ENCODE results near the gene MBD2. TPM values are rescaled to one million over a fixed set of nuclear protein-coding genes. Genes with fewer than 3 reads are reported as not detected.
A peak's percentile ranks its signal among the peaks of the same experiment; 100 is the strongest.

Gene MBD2
- polyA plus RNA-seq, 1 donor (not counting 4 experiments of a cell fraction or from before 2014, with no cell fraction given): 212 TPM

DNA sequence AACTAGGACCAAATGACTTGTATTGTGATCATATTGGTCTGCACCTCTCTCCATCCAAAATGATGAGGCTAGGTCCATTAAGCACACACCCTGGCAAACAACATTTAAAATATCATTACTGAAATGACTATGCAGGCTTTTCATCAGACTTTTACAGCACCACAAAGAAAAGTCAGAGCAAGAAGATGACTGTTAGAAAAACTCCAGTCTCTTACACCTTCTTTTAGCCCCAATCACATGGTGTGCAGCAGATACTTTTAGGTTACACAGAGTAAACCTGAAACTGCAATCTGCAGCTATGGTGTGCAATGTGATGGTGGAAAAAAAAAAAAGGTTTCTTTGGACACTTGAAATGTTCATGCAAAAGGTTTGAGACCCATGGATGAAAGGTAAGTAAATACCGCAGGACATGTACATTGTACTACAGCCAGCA lies 39.5 kb upstream of the MBD2 start:
- Histone ChIP-seq H3K9me1 (ENCODE audit: control insufficient read depth, extremely low read depth, insufficient read depth, low read length) (no peaks in the 10 kb centered on the region), H3K27ac (ENCODE audit: control insufficient read depth, insufficient read depth, low read length) (no peak overlapping the region), H3K4me1 (ENCODE audit: control insufficient read depth, extremely low read depth, insufficient read depth, low read length) (peaks cover 7% of the 10 kb centered on the region), H3K4me2 (ENCODE audit: control insufficient read depth, extremely low read depth, insufficient read depth, low read depth, low read length) (peak overlapping the region; percentile 2), H3K9ac (ENCODE audit: control insufficient read depth, extremely low read depth, insufficient read depth, low read length) (no peak overlapping the region), H2AFZ (ENCODE audit: control insufficient read depth, low read length) (no peak overlapping the region), H3K9me3 (ENCODE audit: control insufficient read depth, low read depth, low read length) (no peaks in the 10 kb centered on the region), H4K20me1 (ENCODE audit: control insufficient read depth, extremely low read depth, insufficient read depth, low read length) (no peaks in the 10 kb centered on the region), H3K27me3 (ENCODE audit: control insufficient read depth, extremely low read depth, insufficient read depth, low read length) (no peaks in the 10 kb centered on the region), H3K79me2 (ENCODE audit: control insufficient read depth, insufficient read depth, low read length) (no peaks in the 10 kb centered on the region), H3K36me3 (ENCODE audit: control insufficient read depth in 2 of 2, extremely low read depth in 1 of 2, insufficient read depth in 2 of 2, low read length in 2 of 2) (no peaks in the 10 kb centered on the region), H3K4me3 (ENCODE audit: control insufficient read depth in 2 of 3, extremely low read depth in 1 of 3, insufficient read depth in 2 of 3, low read depth in 1 of 3, low read length in 3 of 3) (no peak overlapping the region)
- TF ChIP-seq, protein P1, sequence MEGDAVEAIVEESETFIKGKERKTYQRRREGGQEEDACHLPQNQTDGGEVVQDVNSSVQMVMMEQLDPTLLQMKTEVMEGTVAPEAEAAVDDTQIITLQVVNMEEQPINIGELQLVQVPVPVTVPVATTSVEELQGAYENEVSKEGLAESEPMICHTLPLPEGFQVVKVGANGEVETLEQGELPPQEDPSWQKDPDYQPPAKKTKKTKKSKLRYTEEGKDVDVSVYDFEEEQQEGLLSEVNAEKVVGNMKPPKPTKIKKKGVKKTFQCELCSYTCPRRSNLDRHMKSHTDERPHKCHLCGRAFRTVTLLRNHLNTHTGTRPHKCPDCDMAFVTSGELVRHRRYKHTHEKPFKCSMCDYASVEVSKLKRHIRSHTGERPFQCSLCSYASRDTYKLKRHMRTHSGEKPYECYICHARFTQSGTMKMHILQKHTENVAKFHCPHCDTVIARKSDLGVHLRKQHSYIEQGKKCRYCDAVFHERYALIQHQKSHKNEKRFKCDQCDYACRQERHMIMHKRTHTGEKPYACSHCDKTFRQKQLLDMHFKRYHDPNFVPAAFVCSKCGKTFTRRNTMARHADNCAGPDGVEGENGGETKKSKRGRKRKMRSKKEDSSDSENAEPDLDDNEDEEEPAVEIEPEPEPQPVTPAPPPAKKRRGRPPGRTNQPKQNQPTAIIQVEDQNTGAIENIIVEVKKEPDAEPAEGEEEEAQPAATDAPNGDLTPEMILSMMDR (optimal IDR thresholded peaks at IDR 0.05 in 1 of 3, IDR thresholded peaks at IDR 0.05 in 1 of 3, conservative IDR thresholded peaks at IDR 0.05 in 1 of 3; ENCODE audit: extremely low read depth in 1 of 3, insufficient read depth in 2 of 3, low read length in 3 of 3): no peak
- TF ChIP-seq EZH2 (IDR thresholded peaks at IDR 0.05; ENCODE audit: low read length): no peak
- FAIRE-seq: peak; percentile 32
- no peak for DNase-seq (ENCODE audit: low read depth, low spot score)
- dilution Hi-C loops (cut with MboI; ENCODE audit: extremely low pct_ligation_motif_present, low sequenced_read_pairs): no loop called here

DNA sequence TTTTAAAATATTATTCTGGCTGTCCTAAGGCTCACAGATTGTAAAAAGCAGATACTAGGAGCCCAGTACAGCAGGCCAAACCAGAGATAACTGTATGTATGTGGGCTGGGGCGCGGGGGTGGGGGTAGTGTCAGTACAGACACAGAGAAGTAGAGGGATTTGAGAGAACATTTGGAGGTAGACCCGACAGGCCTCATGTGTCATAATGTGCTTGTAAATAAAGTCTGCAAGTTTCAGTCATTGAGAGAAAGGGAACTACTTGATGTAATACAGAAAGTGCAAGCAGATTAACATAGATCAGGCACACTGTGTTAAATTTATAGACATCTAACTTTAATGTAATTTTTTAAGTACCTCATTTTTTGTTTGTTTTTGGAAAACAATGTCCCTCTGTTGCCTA lies 37.4 kb upstream of the MBD2 start:
- Histone ChIP-seq H2AFZ (ENCODE audit: control insufficient read depth, low read length) (no peak overlapping the region), H4K20me1 (ENCODE audit: control insufficient read depth, extremely low read depth, insufficient read depth, low read length) (no peaks in the 10 kb centered on the region), H3K27ac (ENCODE audit: control insufficient read depth, insufficient read depth, low read length) (no peak overlapping the region), H3K79me2 (ENCODE audit: control insufficient read depth, insufficient read depth, low read length) (no peaks in the 10 kb centered on the region), H3K9ac (ENCODE audit: control insufficient read depth, extremely low read depth, insufficient read depth, low read length) (no peak overlapping the region), H3K4me3 (ENCODE audit: control insufficient read depth in 2 of 3, extremely low read depth in 1 of 3, insufficient read depth in 2 of 3, low read depth in 1 of 3, low read length in 3 of 3) (no peak overlapping the region), H3K9me3 (ENCODE audit: control insufficient read depth, low read depth, low read length) (no peaks in the 10 kb centered on the region), H3K36me3 (ENCODE audit: control insufficient read depth in 2 of 2, extremely low read depth in 1 of 2, insufficient read depth in 2 of 2, low read length in 2 of 2) (no peaks in the 10 kb centered on the region), H3K27me3 (ENCODE audit: control insufficient read depth, extremely low read depth, insufficient read depth, low read length) (no peaks in the 10 kb centered on the region), H3K9me1 (ENCODE audit: control insufficient read depth, extremely low read depth, insufficient read depth, low read length) (no peaks in the 10 kb centered on the region), H3K4me1 (ENCODE audit: control insufficient read depth, extremely low read depth, insufficient read depth, low read length) (peaks cover 7% of the 10 kb centered on the region), H3K4me2 (ENCODE audit: control insufficient read depth, extremely low read depth, insufficient read depth, low read depth, low read length) (no peak overlapping the region)
- DNase-seq (ENCODE audit: low read depth, low spot score): no peak
- no peak for TF ChIP-seq EZH2 (IDR thresholded peaks at IDR 0.05; ENCODE audit: low read length)
- TF ChIP-seq, protein P1 (optimal IDR thresholded peaks at IDR 0.05 in 1 of 3, IDR thresholded peaks at IDR 0.05 in 1 of 3, conservative IDR thresholded peaks at IDR 0.05 in 1 of 3; ENCODE audit: extremely low read depth in 1 of 3, insufficient read depth in 2 of 3, low read length in 3 of 3): no peak
- no peak for FAIRE-seq
- dilution Hi-C loops (cut with MboI; ENCODE audit: extremely low pct_ligation_motif_present, low sequenced_read_pairs): no loop called here

All from keratinocyte (primary cell).